ENCODE results near the gene MPO. TPM values are rescaled to one million over a fixed set of nuclear protein-coding genes. Genes with fewer than 3 reads are reported as not detected.

MPO gene
- 10 to 100 TPM in 1 of 4 donors, 1 to 10 TPM in 3; 2.8 to 10.8 (median 4.0) TPM for polyA plus RNA-seq (ENCODE audit: insufficient read length in 4 of 4)

GRCh38 chr17:58280480-58281217 is at the start of gene MPO:
Gene MPO, minus strand, starts transcription at chr17:58280935. Its CDS starts 177 bp downstream, at chr17:58280758.
- no peak for DNase-seq (ENCODE audit: low read depth in 4 of 4, low spot score in 2 of 4)

- no peak for DNase-seq (ENCODE audit: low read depth in 4 of 4, low spot score in 2 of 4)
Measured at GRCh38 chr17:58329810-58330537, 49.2 kb upstream of the MPO start.

GRCh38 chr17:58329035-58329809 is 48.5 kb upstream of the MPO start:
- no peak for DNase-seq (ENCODE audit: low read depth in 4 of 4, low spot score in 2 of 4)

- DNase-seq (ENCODE audit: low read depth in 4 of 4, low spot score in 2 of 4), result no peak
Measured at GRCh38 chr17:58328195-58329034, 47.7 kb upstream of the MPO start, which contains the start of gene TSPOAP1. Gene TSPOAP1, minus strand, starts transcription at chr17:58328795. Its CDS starts 875 bp downstream, at chr17:58327920.

GRCh38 chr17:58327363-58328194 is 46.8 kb upstream of the MPO start:
- DNase-seq (ENCODE audit: low read depth in 4 of 4, low spot score in 2 of 4), result no peak

GRCh38 chr17:58326609-58327362 is 46.1 kb upstream of the MPO start:
- DNase-seq (ENCODE audit: low read depth in 4 of 4, low spot score in 2 of 4), result no peak

- no peak for DNase-seq (ENCODE audit: low read depth in 4 of 4, low spot score in 2 of 4)
Measured at GRCh38 chr17:58325976-58326468, 45.3 kb upstream of the MPO start.

- no peak for DNase-seq (ENCODE audit: low read depth in 4 of 4, low spot score in 2 of 4)
Measured at GRCh38 chr17:58325289-58325726, 44.6 kb upstream of the MPO start.

- no peak for DNase-seq (ENCODE audit: low read depth in 4 of 4, low spot score in 2 of 4)
Measured at GRCh38 chr17:58324409-58325288, 43.9 kb upstream of the MPO start.

GRCh38 chr17:58324056-58324408 is 43.3 kb upstream of the MPO start:
- DNase-seq (ENCODE audit: low read depth in 4 of 4, low spot score in 2 of 4), result no peak

- DNase-seq (ENCODE audit: low read depth in 4 of 4, low spot score in 2 of 4), result no peak
Measured at GRCh38 chr17:58323366-58324055, 42.8 kb upstream of the MPO start.

GRCh38 chr17:58322581-58323185 is 41.9 kb upstream of the MPO start:
- DNase-seq (ENCODE audit: low read depth in 4 of 4, low spot score in 2 of 4), result no peak

GRCh38 chr17:58321571-58322525 is 41.1 kb upstream of the MPO start:
- no peak for DNase-seq (ENCODE audit: low read depth in 4 of 4, low spot score in 2 of 4)

- no peak for DNase-seq (ENCODE audit: low read depth in 4 of 4, low spot score in 2 of 4)
Measured at GRCh38 chr17:58320570-58321323, 40.0 kb upstream of the MPO start.

- DNase-seq (ENCODE audit: low read depth in 4 of 4, low spot score in 2 of 4), result no peak
Measured at GRCh38 chr17:58320163-58320558, 39.4 kb upstream of the MPO start.
